ENCODE data around the gene YTHDC2.

DNA sequence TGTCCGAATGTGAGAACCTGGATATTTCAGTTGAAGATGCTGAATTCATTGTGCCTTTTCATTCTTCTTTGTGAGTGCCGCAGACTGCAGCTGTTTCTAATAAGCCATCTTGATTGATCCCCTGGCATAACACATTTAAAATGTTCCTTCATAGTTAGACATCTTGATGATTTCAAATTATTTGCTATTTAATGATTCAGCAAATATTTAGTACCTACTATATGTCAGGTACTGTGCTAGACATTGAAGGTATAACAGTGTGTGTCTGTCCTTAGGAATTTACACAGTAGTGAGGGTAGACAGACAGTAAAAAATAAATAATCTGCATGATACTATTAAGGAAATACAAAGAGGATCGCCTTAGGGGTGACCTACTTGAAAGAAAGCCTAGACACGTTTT, 61.6 kb downstream of the YTHDC2 start:
- TF ChIP-seq GATA3 (IDR thresholded peaks at IDR 0.05; ENCODE audit: low read depth, low read length) (no peak), GATA2 (IDR thresholded peaks at IDR 0.05; ENCODE audit: low read depth, low read length) (no peak)

All from SH-SY5Y (cell line).